AG09309 (cell line): ENCODE measurements around the gene CDKN1B.

Experiments
- DNase-seq: peaks from one replicate; pipeline ENCODE4 v3.0.0-alpha.2; 2010; ENCODE audit warnings: low read depth
- H3K4me3 ChIP-seq: 2 replicates; pipeline ENCODE4 v1.5.1; 2011; ENCODE audit warnings: mild to moderate bottlenecking, low read depth, low read length, moderate library complexity; ENCODE audit not compliant: control insufficient read depth
- TF ChIP-seq, protein P1 (sequence below): IDR thresholded peaks from 2 replicates; pipeline ENCODE4 v1.5.1; 2011; ENCODE audit warnings: mild to moderate bottlenecking, low read depth, low read length, inconsistent platforms; ENCODE audit not compliant: insufficient read depth, control insufficient read depth; ENCODE audit errors: missing control alignments

CDKN1B gene

DNA sequence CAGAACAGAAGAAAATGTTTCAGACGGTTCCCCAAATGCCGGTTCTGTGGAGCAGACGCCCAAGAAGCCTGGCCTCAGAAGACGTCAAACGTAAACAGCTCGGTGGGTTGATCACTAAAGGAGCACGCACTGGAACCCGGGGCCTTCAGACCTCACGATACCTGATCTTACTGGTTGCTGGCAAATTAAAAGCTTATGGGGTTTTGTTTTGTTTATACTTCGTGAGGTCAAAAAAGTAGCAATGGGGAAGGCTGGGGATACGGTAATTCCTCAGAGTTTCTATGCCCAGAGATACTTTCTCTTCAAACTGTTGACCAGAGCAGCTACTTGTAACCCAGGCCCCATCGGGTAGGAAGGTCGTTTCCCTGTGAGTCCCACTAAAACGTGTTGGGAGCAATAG lies 1.7 kb downstream of the CDKN1B start:
- TF ChIP-seq, protein P1, sequence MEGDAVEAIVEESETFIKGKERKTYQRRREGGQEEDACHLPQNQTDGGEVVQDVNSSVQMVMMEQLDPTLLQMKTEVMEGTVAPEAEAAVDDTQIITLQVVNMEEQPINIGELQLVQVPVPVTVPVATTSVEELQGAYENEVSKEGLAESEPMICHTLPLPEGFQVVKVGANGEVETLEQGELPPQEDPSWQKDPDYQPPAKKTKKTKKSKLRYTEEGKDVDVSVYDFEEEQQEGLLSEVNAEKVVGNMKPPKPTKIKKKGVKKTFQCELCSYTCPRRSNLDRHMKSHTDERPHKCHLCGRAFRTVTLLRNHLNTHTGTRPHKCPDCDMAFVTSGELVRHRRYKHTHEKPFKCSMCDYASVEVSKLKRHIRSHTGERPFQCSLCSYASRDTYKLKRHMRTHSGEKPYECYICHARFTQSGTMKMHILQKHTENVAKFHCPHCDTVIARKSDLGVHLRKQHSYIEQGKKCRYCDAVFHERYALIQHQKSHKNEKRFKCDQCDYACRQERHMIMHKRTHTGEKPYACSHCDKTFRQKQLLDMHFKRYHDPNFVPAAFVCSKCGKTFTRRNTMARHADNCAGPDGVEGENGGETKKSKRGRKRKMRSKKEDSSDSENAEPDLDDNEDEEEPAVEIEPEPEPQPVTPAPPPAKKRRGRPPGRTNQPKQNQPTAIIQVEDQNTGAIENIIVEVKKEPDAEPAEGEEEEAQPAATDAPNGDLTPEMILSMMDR, result no peak
- no peak for DNase-seq
- peak overlapping the region; percentile 67 for H3K4me3 ChIP-seq

DNA sequence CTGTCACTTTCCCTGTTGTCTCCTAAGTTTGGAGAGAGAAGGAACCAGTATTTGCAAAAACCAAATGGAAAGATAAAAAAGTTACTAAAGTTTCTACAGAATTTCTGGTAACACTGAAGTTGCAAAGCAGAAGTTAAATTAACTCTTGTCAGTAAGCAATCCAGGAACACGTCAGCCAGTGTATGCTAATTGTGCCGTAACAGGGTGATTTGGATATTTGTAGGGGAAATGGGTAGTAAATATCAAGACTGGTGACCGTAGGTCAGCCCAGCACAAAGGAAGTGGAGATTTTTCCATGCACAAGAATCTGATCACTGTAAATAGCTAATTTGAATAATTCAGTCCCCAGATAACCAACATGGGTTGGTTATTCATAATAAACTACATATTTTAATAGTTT lies 2.3 kb downstream of the CDKN1B start:
- peak overlapping the region; percentile 67 for H3K4me3 ChIP-seq
- no peak for DNase-seq
- TF ChIP-seq, protein P1, result no peak

DNA sequence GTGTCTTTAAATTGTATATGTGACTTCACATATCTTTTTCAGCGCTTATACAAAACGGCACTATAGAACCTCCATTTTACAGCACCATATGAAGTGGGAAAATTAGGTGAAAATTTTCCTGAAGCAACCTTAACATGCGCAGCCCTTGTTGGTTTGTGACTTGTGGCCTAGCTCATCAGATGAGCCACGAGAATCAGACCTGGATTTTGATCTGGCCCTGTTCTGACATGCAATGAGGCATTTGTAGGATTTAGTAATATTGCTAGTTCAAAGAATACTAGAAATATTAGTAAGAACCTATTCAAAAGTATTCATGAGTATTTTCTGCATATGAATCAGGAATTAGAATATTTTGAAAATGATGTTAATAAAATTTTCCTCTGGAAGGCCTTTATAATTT lies 2.9 kb downstream of the CDKN1B start:
- TF ChIP-seq, protein P1, result no peak
- peak overlapping the region; percentile 67 for H3K4me3 ChIP-seq
- DNase-seq, result no peak

DNA sequence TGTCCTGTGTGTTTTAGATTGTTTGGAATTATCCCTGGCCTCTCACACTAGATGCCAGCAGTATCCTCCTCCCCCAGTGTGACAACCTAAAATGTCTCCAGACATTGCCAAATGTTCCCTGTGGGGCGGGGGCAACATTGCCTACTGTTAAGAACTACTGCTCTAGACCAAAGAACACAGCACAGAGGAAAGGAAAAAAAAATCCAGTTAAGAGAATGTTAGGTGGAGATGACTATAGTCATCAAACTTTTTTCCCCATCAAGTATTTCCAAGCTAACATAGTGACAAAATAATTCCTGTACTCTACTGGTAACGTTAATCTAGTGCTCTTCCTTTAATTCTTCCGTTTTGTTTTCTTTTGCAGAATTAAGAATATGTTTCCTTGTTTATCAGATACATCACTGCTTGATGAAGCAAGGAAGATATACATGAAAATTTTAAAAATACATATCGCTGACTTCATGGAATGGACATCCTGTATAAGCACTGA lies 3.5 kb downstream of the CDKN1B start:
- H3K4me3 ChIP-seq, result peak overlapping the region; percentile 31
- TF ChIP-seq, protein P1, result no peak
- DNase-seq, result no peak

DNA sequence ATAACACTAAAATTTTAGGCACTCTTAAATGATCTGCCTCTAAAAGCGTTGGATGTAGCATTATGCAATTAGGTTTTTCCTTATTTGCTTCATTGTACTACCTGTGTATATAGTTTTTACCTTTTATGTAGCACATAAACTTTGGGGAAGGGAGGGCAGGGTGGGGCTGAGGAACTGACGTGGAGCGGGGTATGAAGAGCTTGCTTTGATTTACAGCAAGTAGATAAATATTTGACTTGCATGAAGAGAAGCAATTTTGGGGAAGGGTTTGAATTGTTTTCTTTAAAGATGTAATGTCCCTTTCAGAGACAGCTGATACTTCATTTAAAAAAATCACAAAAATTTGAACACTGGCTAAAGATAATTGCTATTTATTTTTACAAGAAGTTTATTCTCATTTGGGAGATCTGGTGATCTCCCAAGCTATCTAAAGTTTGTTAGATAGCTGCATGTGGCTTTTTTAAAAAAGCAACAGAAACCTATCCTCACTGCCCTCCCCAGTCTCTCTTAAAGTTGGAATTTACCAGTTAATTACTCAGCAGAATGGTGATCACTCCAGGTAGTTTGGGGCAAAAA lies 4.1 kb downstream of the CDKN1B start:
- DNase-seq, result no peak
- TF ChIP-seq, protein P1, result no peak
- H3K4me3 ChIP-seq, result peak overlapping the region; percentile 9

DNA sequence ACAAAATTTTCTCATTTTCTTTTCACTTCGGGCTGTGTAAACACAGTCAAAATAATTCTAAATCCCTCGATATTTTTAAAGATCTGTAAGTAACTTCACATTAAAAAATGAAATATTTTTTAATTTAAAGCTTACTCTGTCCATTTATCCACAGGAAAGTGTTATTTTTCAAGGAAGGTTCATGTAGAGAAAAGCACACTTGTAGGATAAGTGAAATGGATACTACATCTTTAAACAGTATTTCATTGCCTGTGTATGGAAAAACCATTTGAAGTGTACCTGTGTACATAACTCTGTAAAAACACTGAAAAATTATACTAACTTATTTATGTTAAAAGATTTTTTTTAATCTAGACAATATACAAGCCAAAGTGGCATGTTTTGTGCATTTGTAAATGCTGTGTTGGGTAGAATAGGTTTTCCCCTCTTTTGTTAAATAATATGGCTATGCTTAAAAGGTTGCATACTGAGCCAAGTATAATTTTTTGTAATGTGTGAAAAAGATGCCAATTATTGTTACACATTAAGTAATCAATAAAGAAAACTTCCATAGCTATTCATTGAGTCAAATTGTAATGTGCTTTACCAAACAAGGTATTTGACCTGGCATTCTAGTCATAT lies 4.8 kb downstream of the CDKN1B start:
- no peak for DNase-seq
- TF ChIP-seq, protein P1, result no peak
- peak overlapping the region; percentile 9; the same call in 1 of the 2 replicates for H3K4me3 ChIP-seq
